ENCODE results near the gene TAF3.

TAF3 gene

GRCh38 chr10:8044331-8044907, 226.1 kb downstream of the TAF3 start:
- TF ChIP-seq CTCF (conservative IDR thresholded peaks at IDR 0.05; ENCODE audit: low read depth, low read length) = no peak
- no peak overlapping the region for H3K4me3 ChIP-seq (ENCODE audit: low read length)
- DNase-seq (ENCODE audit: low read depth) = no peak

GRCh38 chr10:8044908-8045725, 226.8 kb downstream of the TAF3 start:
- TF ChIP-seq CTCF (conservative IDR thresholded peaks at IDR 0.05; ENCODE audit: low read depth, low read length) = no peak
- DNase-seq (ENCODE audit: low read depth) = no peak
- peak overlapping the region; percentile 24 for H3K4me3 ChIP-seq (ENCODE audit: low read length)

- H3K4me3 ChIP-seq (ENCODE audit: low read length) = no peak overlapping the region
- TF ChIP-seq CTCF (conservative IDR thresholded peaks at IDR 0.05; ENCODE audit: low read depth, low read length) = no peak
- no peak for DNase-seq (ENCODE audit: low read depth)
Measured at GRCh38 chr10:8045726-8046494, 227.6 kb downstream of the TAF3 start.

GRCh38 chr10:8047452-8048280, 229.4 kb downstream of the TAF3 start:
- H3K4me3 ChIP-seq (ENCODE audit: low read length) = no peak overlapping the region
- no peak for DNase-seq (ENCODE audit: low read depth)
- no peak for TF ChIP-seq CTCF (conservative IDR thresholded peaks at IDR 0.05; ENCODE audit: low read depth, low read length)

- TF ChIP-seq CTCF (conservative IDR thresholded peaks at IDR 0.05; ENCODE audit: low read depth, low read length) = no peak
- DNase-seq (ENCODE audit: low read depth) = no peak
- no peak overlapping the region for H3K4me3 ChIP-seq (ENCODE audit: low read length)
Measured at GRCh38 chr10:8048281-8049008, 230.1 kb downstream of the TAF3 start.

All from retinal pigment epithelial cell (primary cell).